ENCODE measurements around the gene CLIP1. TPM values are rescaled to one million over a fixed set of nuclear protein-coding genes. Genes with fewer than 3 reads are reported as not detected.

The CLIP1 gene
- polyA plus RNA-seq, 1 of the 3 experiments (the other 2 are of a cell fraction), result 33.9 TPM

DNA sequence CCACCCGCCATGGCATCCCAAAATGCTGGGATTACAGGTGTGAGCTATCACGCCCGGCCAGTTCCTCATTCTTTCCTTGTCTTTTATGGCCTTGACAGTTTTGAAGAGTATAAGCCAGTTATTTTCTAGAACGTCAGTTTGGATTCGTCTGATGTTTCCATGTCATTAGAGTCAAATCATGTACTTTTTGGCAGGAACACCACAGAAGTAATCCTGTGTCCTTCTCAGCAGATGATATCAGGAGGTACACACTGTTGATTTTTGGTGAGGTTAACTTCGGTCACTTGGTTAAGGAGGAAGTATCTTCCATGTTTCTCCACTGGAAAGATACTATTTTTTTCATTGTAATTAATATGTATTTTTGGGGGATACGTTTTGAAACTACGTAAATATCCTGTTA lies 131.0 kb downstream of the CLIP1 start:
- H3K9me3 ChIP-seq, result no peaks in the 10 kb centered on the region

DNA sequence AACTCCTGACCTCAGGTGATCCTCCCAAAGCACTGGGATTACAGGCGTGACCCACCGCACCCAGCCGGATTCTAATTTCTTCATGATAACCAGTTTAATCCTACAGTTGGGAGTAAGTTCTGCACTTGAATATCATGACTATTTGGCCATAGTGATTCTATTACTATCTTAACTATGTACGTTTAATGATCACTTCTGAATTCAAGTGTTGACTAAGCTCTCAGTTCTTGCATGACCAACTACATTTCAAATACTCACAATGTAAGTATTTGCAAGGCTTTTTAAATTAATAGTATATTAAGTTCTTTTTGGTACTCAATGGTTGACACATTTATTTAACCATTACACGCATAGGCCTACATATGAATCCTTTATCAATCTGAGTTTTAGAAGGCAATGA lies 138.8 kb downstream of the CLIP1 start:
- H3K27me3 ChIP-seq (ENCODE audit: insufficient read depth), result no peaks in the 10 kb centered on the region
- no peak for DNase-seq
- no peaks in the 10 kb centered on the region for H3K9me3 ChIP-seq
- peaks cover 2 to 9% of the 10 kb centered on the region in 2 experiments; a peak in 3 of 4 replicates for H3K4me1 ChIP-seq (ENCODE audit: control insufficient read depth in 1 of 2, insufficient read depth in 2 of 2, low read depth in 1 of 2, low read length in 1 of 2)
- H3K4me3 ChIP-seq (ENCODE audit: low read depth in 2 of 2, low read length in 1 of 2), result no peak overlapping the region
- WGBS (ENCODE audit: low lambda C conversion rate), result 98% methylated on average over 5 of the region's 5 CpGs
- H3K4me2 ChIP-seq, result no peak overlapping the region
- 0 out of 2 replicates have a peak, but pooled peaks cover 5% of the 10 kb centered on the region for H4K20me1 ChIP-seq (ENCODE audit: insufficient read depth)
- H3K27ac ChIP-seq (ENCODE audit: low read depth in 2 of 2, low read length in 1 of 2), result no peak overlapping the region
- CTCF ChIA-PET, result interaction anchor here (1.3 kb wide), 1 partner anchor 72 kb away, joined by 4 read pairs; no protein-coding TSS in a partner anchor
- H3K36me3 ChIP-seq (replicated peaks in 1 of 2; ENCODE audit: control insufficient read depth in 1 of 2, insufficient read depth in 2 of 2, low read length in 1 of 2), result peaks cover 5 to 20% of the 10 kb centered on the region in 2 experiments
- no peak overlapping the region for H2AFZ ChIP-seq (ENCODE audit: low read depth)
- peaks cover 6% of the 10 kb centered on the region; the same call in 1 of the 2 replicates for H3K79me2 ChIP-seq (ENCODE audit: insufficient read depth)
- no peak for TF ChIP-seq SIN3A (IDR thresholded peaks at IDR 0.05; ENCODE audit: borderline replicate concordance, low read depth, low read length)
- no peak overlapping the region for H3K9ac ChIP-seq
- POLR2A ChIA-PET, result no interaction called here
- no peaks in the 10 kb centered on the region for H3K9me2 ChIP-seq
- H3F3A ChIP-seq (replicated peaks; ENCODE audit: insufficient read depth), result peaks cover 18% of the 10 kb centered on the region

More for the DNA sequence above, 131.0 kb downstream of the CLIP1 start:
- no peaks in the 10 kb centered on the region for H3K9me2 ChIP-seq
- H3K79me2 ChIP-seq (ENCODE audit: insufficient read depth), result no peaks in the 10 kb centered on the region
- no peak overlapping the region for H3K9ac ChIP-seq
- no peaks in the 10 kb centered on the region for H3K27me3 ChIP-seq (ENCODE audit: insufficient read depth)
- 97% methylated on average over 8 of the region's 8 CpGs for WGBS (ENCODE audit: low lambda C conversion rate)
- H3F3A ChIP-seq (replicated peaks; ENCODE audit: insufficient read depth), result peaks cover 2% of the 10 kb centered on the region
- DNase-seq, result no peak
- no peak overlapping the region for H3K4me2 ChIP-seq
- H3K4me1 ChIP-seq (ENCODE audit: control insufficient read depth in 1 of 2, insufficient read depth in 2 of 2, low read depth in 1 of 2, low read length in 1 of 2), result no peaks in the 10 kb centered on the region
- no peak overlapping the region for H3K4me3 ChIP-seq (ENCODE audit: low read depth in 2 of 2, low read length in 1 of 2)
- TF ChIP-seq NRF1 (IDR thresholded peaks at IDR 0.05; ENCODE audit: low read depth, low read length) (no peak), TCF12 (IDR thresholded peaks at IDR 0.05) (no peak), CHD2 (IDR thresholded peaks at IDR 0.05; ENCODE audit: low read length, partially characterized antibody) (no peak), EP300 (IDR thresholded peaks at IDR 0.05; ENCODE audit: borderline replicate concordance in 1 of 2, low read depth in 1 of 2, low read length in 1 of 2) (no peak), ZBTB33 (IDR thresholded peaks at IDR 0.05; ENCODE audit: borderline replicate concordance, low read depth) (no peak), CTCF (IDR thresholded peaks at IDR 0.05) (no peak)
- H4K20me1 ChIP-seq (ENCODE audit: insufficient read depth), result no peaks in the 10 kb centered on the region
- no peak overlapping the region for H3K27ac ChIP-seq (ENCODE audit: low read depth in 2 of 2, low read length in 1 of 2)
- POLR2A ChIA-PET, result no interaction called here
- peaks cover 4 to 24% of the 10 kb centered on the region in 2 experiments for H3K36me3 ChIP-seq (replicated peaks in 1 of 2; ENCODE audit: control insufficient read depth in 1 of 2, insufficient read depth in 2 of 2, low read length in 1 of 2)
- H2AFZ ChIP-seq (ENCODE audit: low read depth), result no peak overlapping the region
- CTCF ChIA-PET, result interaction anchor here (1.5 kb wide), 1 partner anchor 9 kb away, joined by 4 read pairs; no protein-coding TSS in a partner anchor
